Measurements from ENCODE around the gene SLC15A4. TPM values are rescaled to one million over a fixed set of nuclear protein-coding genes. Genes with fewer than 3 reads are reported as not detected.

SLC15A4 gene
- total and polyA plus RNA-seq, 4 donors, result 7.3 to 25.3 (median 14.9) TPM

DNA sequence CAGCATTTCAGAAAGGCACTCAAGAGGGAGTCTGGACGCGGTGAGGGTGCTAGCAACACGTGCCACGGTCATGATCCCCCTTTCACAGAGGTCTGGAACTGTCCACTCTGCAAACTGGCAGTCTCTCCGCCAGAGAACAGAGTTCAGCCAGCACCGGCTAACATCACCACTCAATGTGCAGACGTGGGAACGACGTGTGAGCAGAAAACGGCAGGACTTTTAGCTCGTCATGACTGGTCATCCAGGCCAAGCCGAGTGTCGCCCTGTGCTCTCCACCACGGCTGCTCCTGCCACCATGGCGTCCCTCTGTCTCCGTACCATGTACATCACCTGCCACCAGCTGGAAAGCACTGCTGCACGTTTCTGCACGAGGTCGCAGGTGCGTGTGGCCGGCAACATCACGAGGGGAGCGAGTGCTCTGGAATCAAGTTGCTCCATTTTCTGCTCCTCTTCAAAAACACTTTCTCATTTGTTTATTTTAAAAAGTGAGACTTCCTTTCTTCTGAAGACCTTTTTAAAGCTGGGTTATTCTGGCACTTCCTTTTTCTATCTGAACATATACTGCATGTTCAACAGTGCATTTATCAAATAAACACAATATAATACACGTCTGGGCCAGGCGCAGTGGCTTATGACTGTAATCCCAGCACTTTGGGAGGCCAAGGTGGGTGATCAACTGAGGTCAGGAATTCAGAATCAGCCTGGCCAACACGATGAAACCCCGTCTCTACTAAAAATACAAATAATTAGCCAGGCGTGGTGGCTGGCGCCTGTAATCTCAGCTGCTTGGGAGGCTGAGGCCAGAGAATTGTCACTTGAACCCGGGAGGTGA, 28.0 kb downstream of the SLC15A4 start:
- no peak for TF ChIP-seq FOXA1 (IDR thresholded peaks at IDR 0.05)
- no peak for TF ChIP-seq YY1 (IDR thresholded peaks at IDR 0.05)
- no peak for TF ChIP-seq ZBTB33 (IDR thresholded peaks at IDR 0.05)
- TF ChIP-seq GABPA (IDR thresholded peaks at IDR 0.05 in 1 of 2, conservative IDR thresholded peaks at IDR 0.05 in 1 of 2), result no peak
- TF ChIP-seq TAF1 (conservative IDR thresholded peaks at IDR 0.05), result no peak
- TF ChIP-seq RAD21 (IDR thresholded peaks at IDR 0.05), result no peak
- no peak for DNase-seq (ENCODE audit: low spot score)
- 91% methylated on average over 30 of the region's 30 CpGs for WGBS
- H3K9me3 ChIP-seq (ENCODE audit: control insufficient read depth in 4 of 4, low read length in 3 of 4), result no peaks in the 10 kb centered on the region
- H3K9ac ChIP-seq (ENCODE audit: low read depth in 1 of 2, low read length in 2 of 2), result no peak overlapping the region
- no peak overlapping the region for H3K4me3 ChIP-seq (ENCODE audit: low read depth in 1 of 3, low read length in 3 of 3)
- peaks cover 14 to 69% (median 48%) of the 10 kb centered on the region in 4 donors for H3K36me3 ChIP-seq (ENCODE audit: control insufficient read depth in 4 of 4, insufficient read depth in 3 of 4, low read depth in 1 of 4, low read length in 3 of 4)
- no peaks in the 10 kb centered on the region for H3K27me3 ChIP-seq (ENCODE audit: control insufficient read depth in 4 of 4, insufficient read depth in 4 of 4, low read length in 3 of 4)
- no peaks in the 10 kb centered on the region for H3K4me1 ChIP-seq (ENCODE audit: control insufficient read depth in 4 of 4, insufficient read depth in 4 of 4, low read length in 3 of 4)
- H3K27ac ChIP-seq (ENCODE audit: low read depth in 1 of 2, low read length in 2 of 2), result no peak overlapping the region

GRCh38 chr12:128794661-128795529, 28.9 kb downstream of the SLC15A4 start:
- TF ChIP-seq GABPA (IDR thresholded peaks at IDR 0.05 in 1 of 2, conservative IDR thresholded peaks at IDR 0.05 in 1 of 2), result no peak
- no peak for TF ChIP-seq SP1 (IDR thresholded peaks at IDR 0.05)
- no peak for TF ChIP-seq NR2F2 (IDR thresholded peaks at IDR 0.05)
- WGBS, result 77% methylated on average over 20 of the region's 20 CpGs
- no peak overlapping the region for H3K4me3 ChIP-seq (ENCODE audit: low read depth in 1 of 3, low read length in 3 of 3)
- no peaks in the 10 kb centered on the region for H3K4me1 ChIP-seq (ENCODE audit: control insufficient read depth in 4 of 4, insufficient read depth in 4 of 4, low read length in 3 of 4)
- peaks cover 11 to 61% (median 41%) of the 10 kb centered on the region in 4 donors for H3K36me3 ChIP-seq (ENCODE audit: control insufficient read depth in 4 of 4, insufficient read depth in 3 of 4, low read depth in 1 of 4, low read length in 3 of 4)
- DNase-seq (ENCODE audit: low spot score), result no peak
- no peak overlapping the region for H3K27ac ChIP-seq (ENCODE audit: low read depth in 1 of 2, low read length in 2 of 2)
- no peak overlapping the region for H3K9ac ChIP-seq (ENCODE audit: low read depth in 1 of 2, low read length in 2 of 2)
- no peaks in the 10 kb centered on the region for H3K9me3 ChIP-seq (ENCODE audit: control insufficient read depth in 4 of 4, low read length in 3 of 4)
- H3K27me3 ChIP-seq (ENCODE audit: control insufficient read depth in 4 of 4, insufficient read depth in 4 of 4, low read length in 3 of 4), result no peaks in the 10 kb centered on the region

GRCh38 chr12:128793701-128794100, 30.1 kb downstream of the SLC15A4 start:
- no peak overlapping the region for H3K4me3 ChIP-seq (ENCODE audit: low read depth in 1 of 3, low read length in 3 of 3)
- no peaks in the 10 kb centered on the region for H3K27me3 ChIP-seq (ENCODE audit: control insufficient read depth in 4 of 4, insufficient read depth in 4 of 4, low read length in 3 of 4)
- no peak overlapping the region for H3K27ac ChIP-seq (ENCODE audit: low read depth in 1 of 2, low read length in 2 of 2)
- H3K4me1 ChIP-seq (ENCODE audit: control insufficient read depth in 4 of 4, insufficient read depth in 4 of 4, low read length in 3 of 4), result no peaks in the 10 kb centered on the region
- peaks cover 6 to 52% (median 33%) of the 10 kb centered on the region in 4 donors for H3K36me3 ChIP-seq (ENCODE audit: control insufficient read depth in 4 of 4, insufficient read depth in 3 of 4, low read depth in 1 of 4, low read length in 3 of 4)
- no peak for DNase-seq (ENCODE audit: low spot score)
- TF ChIP-seq FOXA1 (IDR thresholded peaks at IDR 0.05) (no peak), CTCF (IDR thresholded peaks at IDR 0.05; ENCODE audit: low read depth, low read length, missing input control) (no peak)
- WGBS, result 90% methylated on average over 6 of the region's 6 CpGs
- no peaks in the 10 kb centered on the region for H3K9me3 ChIP-seq (ENCODE audit: control insufficient read depth in 4 of 4, low read length in 3 of 4)
- H3K9ac ChIP-seq (ENCODE audit: low read depth in 1 of 2, low read length in 2 of 2), result no peak overlapping the region

Data from liver (tissue), 9 donors.